ENCODE data around the gene UGT2B15. TPM values are rescaled to one million over a fixed set of nuclear protein-coding genes. Genes with fewer than 3 reads are reported as not detected.

The UGT2B15 gene
- total RNA-seq, 3 donors from 2014 or later = 0.16 to 0.18 (median 0.18) TPM

GRCh38 chr4:68615699-68616422, 54.6 kb downstream of the UGT2B15 start:
- Mint-ChIP-seq H3K36me3 (ENCODE audit: insufficient read depth) (no peaks in the 10 kb centered on the region), H3K9me3 (no peaks in the 10 kb centered on the region), H3K4me3 (no peak overlapping the region), H3K4me1 (ENCODE audit: low read depth) (no peaks in the 10 kb centered on the region), H3K27me3 (ENCODE audit: low read depth) (no peaks in the 10 kb centered on the region)
- no peak for ATAC-seq
- DNase-seq = no peak

GRCh38 chr4:68613752-68614151, 56.7 kb downstream of the UGT2B15 start:
- Mint-ChIP-seq H3K36me3 (ENCODE audit: insufficient read depth) (no peaks in the 10 kb centered on the region), H3K4me3 (no peak overlapping the region), H3K9me3 (no peaks in the 10 kb centered on the region), H3K4me1 (ENCODE audit: low read depth) (no peaks in the 10 kb centered on the region), H3K27me3 (ENCODE audit: low read depth) (no peaks in the 10 kb centered on the region)
- no peak for ATAC-seq
- no peak for DNase-seq

- DNase-seq = no peak
- H3K4me3 Mint-ChIP-seq = no peak overlapping the region
- no peaks in the 10 kb centered on the region for H3K36me3 Mint-ChIP-seq (ENCODE audit: insufficient read depth)
- no peaks in the 10 kb centered on the region for H3K9me3 Mint-ChIP-seq
- no peaks in the 10 kb centered on the region for H3K27me3 Mint-ChIP-seq (ENCODE audit: low read depth)
- H3K4me1 Mint-ChIP-seq (ENCODE audit: low read depth) = no peaks in the 10 kb centered on the region
- no peak for ATAC-seq
Measured at GRCh38 chr4:68606240-68606639, 64.2 kb downstream of the UGT2B15 start.

- H3K9me3 Mint-ChIP-seq = no peaks in the 10 kb centered on the region
- DNase-seq = no peak
- no peak overlapping the region for H3K4me3 Mint-ChIP-seq
- no peaks in the 10 kb centered on the region for H3K4me1 Mint-ChIP-seq (ENCODE audit: low read depth)
- no peaks in the 10 kb centered on the region for H3K36me3 Mint-ChIP-seq (ENCODE audit: insufficient read depth)
- ATAC-seq = no peak
- H3K27me3 Mint-ChIP-seq (ENCODE audit: low read depth) = no peaks in the 10 kb centered on the region
Measured at GRCh38 chr4:68599150-68599549, 71.3 kb downstream of the UGT2B15 start.

GRCh38 chr4:68597482-68597881, 73.0 kb downstream of the UGT2B15 start:
- no peaks in the 10 kb centered on the region for H3K4me1 Mint-ChIP-seq (ENCODE audit: low read depth)
- ATAC-seq = no peak
- H3K9me3 Mint-ChIP-seq = no peaks in the 10 kb centered on the region
- no peaks in the 10 kb centered on the region for H3K27me3 Mint-ChIP-seq (ENCODE audit: low read depth)
- DNase-seq = no peak
- no peak overlapping the region for H3K4me3 Mint-ChIP-seq
- H3K36me3 Mint-ChIP-seq (ENCODE audit: insufficient read depth) = no peaks in the 10 kb centered on the region

Other genes with a start within 250 kb of the UGT2B15 start
- not detected for gene TMPRSS11E, start 223.2 kb downstream of the UGT2B15 start, total RNA-seq
- under 1 TPM in 1 of 3 donors, not detected in 2; 0.10 TPM for gene UGT2B17, start 94.3 kb downstream of the UGT2B15 start, total RNA-seq
- gene UGT2B10, start 145.3 kb upstream of the UGT2B15 start, total RNA-seq = not detected